ENCODE measurements around the gene IGFBP4. TPM values are rescaled to one million over a fixed set of nuclear protein-coding genes. Genes with fewer than 3 reads are reported as not detected.

The IGFBP4 gene
- polyA plus RNA-seq, 1 of the 3 experiments (the other 2 are of a cell fraction): 128 TPM

- no peaks in the 10 kb centered on the region for H3K36me3 ChIP-seq (replicated peaks in 1 of 2; ENCODE audit: control insufficient read depth in 1 of 2, insufficient read depth in 2 of 2, low read length in 1 of 2)
- peak overlapping the region; percentile 52; the same call in 1 of the 2 replicates for H2AFZ ChIP-seq (ENCODE audit: low read depth)
- H3K9ac ChIP-seq: peak overlapping the region; percentile 63
- H4K20me1 ChIP-seq (ENCODE audit: insufficient read depth): no peaks in the 10 kb centered on the region
- 77% methylated on average over 6 of the region's 6 CpGs for WGBS (ENCODE audit: low lambda C conversion rate)
- H3K9me3 ChIP-seq: no peaks in the 10 kb centered on the region
- peaks cover 12 to 15% of the 10 kb centered on the region in 2 experiments; a peak in 3 of 4 replicates for H3K4me1 ChIP-seq (ENCODE audit: control insufficient read depth in 1 of 2, insufficient read depth in 2 of 2, low read depth in 1 of 2, low read length in 1 of 2)
- no peak overlapping the region for H3K4me3 ChIP-seq (ENCODE audit: low read depth in 2 of 2, low read length in 1 of 2)
- peak overlapping the region; percentile 58; the same call in 1 of the 2 replicates for H3K4me2 ChIP-seq
- TF ChIP-seq TCF12 (IDR thresholded peaks at IDR 0.05) (peak; percentile 45; the same call in 1 of the 2 replicates), JUND (IDR thresholded peaks at IDR 0.05) (no peak)
- H3K79me2 ChIP-seq (ENCODE audit: insufficient read depth): no peaks in the 10 kb centered on the region
- peak overlapping the region; percentile 35 to 87 for H3K27ac ChIP-seq (ENCODE audit: low read depth in 2 of 2, low read length in 1 of 2)
- H3K9me2 ChIP-seq: no peaks in the 10 kb centered on the region
- H3F3A ChIP-seq (replicated peaks; ENCODE audit: insufficient read depth): peaks cover 3% of the 10 kb centered on the region
- no peaks in the 10 kb centered on the region for H3K27me3 ChIP-seq (ENCODE audit: insufficient read depth)
- POLR2A ChIA-PET: no interaction called here
- CTCF ChIA-PET: interaction anchor here (0.6 to 9.6 kb wide), 8 partner anchors 9 to 170 kb away, joined by 3 to 253 read pairs (median 6); partner anchors contain the start of gene IGFBP4
- DNase-seq: no peak
These were observed 28.8 kb downstream of the IGFBP4 start for GRCh38 chr17:40471846-40472732.

GRCh38 chr17:40472733-40473452, 29.6 kb downstream of the IGFBP4 start:
- ChIA-PET POLR2A (no interaction called here), CTCF (interaction anchor here (0.6 to 9.6 kb wide), 6 partner anchors 12 to 171 kb away, joined by 3 to 253 read pairs (median 11); partner anchors contain the start of gene IGFBP4)
- Histone ChIP-seq H3K36me3 (replicated peaks in 1 of 2; ENCODE audit: control insufficient read depth in 1 of 2, insufficient read depth in 2 of 2, low read length in 1 of 2) (no peaks in the 10 kb centered on the region), H3K9me2 (no peaks in the 10 kb centered on the region), H3K4me2 (no peak overlapping the region), H3K4me3 (ENCODE audit: low read depth in 2 of 2, low read length in 1 of 2) (no peak overlapping the region), H3K9me3 (no peaks in the 10 kb centered on the region), H4K20me1 (ENCODE audit: insufficient read depth) (no peaks in the 10 kb centered on the region), H3K4me1 (ENCODE audit: control insufficient read depth in 1 of 2, insufficient read depth in 2 of 2, low read depth in 1 of 2, low read length in 1 of 2) (peaks cover 12 to 15% of the 10 kb centered on the region in 2 experiments; a peak in 3 of 4 replicates), H3K27ac (ENCODE audit: low read depth in 2 of 2, low read length in 1 of 2) (peak overlapping the region in 1 of 2 experiments; percentile 87; a peak in 2 of 4 replicates), H3K9ac (no peak overlapping the region), H3F3A (replicated peaks; ENCODE audit: insufficient read depth) (peaks cover 3% of the 10 kb centered on the region), H3K79me2 (ENCODE audit: insufficient read depth) (no peaks in the 10 kb centered on the region), H2AFZ (ENCODE audit: low read depth) (no peak overlapping the region), H3K27me3 (ENCODE audit: insufficient read depth) (no peaks in the 10 kb centered on the region)
- TF ChIP-seq SIN3A (IDR thresholded peaks at IDR 0.05; ENCODE audit: borderline replicate concordance, low read depth, low read length): no peak
- TF ChIP-seq GABPA (IDR thresholded peaks at IDR 0.05; ENCODE audit: low read depth): no peak
- no peak for TF ChIP-seq NFIC (IDR thresholded peaks at IDR 0.05; ENCODE audit: borderline replicate concordance)
- no peak for TF ChIP-seq MXI1 (IDR thresholded peaks at IDR 0.05; ENCODE audit: low read depth, low read length)
- no peak for TF ChIP-seq USF1 (IDR thresholded peaks at IDR 0.05; ENCODE audit: borderline replicate concordance, low read depth)
- TF ChIP-seq ELF1 (IDR thresholded peaks at IDR 0.05): no peak
- TF ChIP-seq JUND (IDR thresholded peaks at IDR 0.05): no peak
- TF ChIP-seq FOXJ3 (CRISPR knock-in tag; IDR thresholded peaks at IDR 0.05): no peak
- TF ChIP-seq ZBTB33 (IDR thresholded peaks at IDR 0.05; ENCODE audit: borderline replicate concordance, low read depth): no peak
- no peak for TF ChIP-seq TEAD4 (IDR thresholded peaks at IDR 0.05; ENCODE audit: borderline replicate concordance, insufficient read depth)
- no peak for TF ChIP-seq USF2 (IDR thresholded peaks at IDR 0.05; ENCODE audit: borderline replicate concordance, low read depth, low read length)
- no peak for TF ChIP-seq RXRA (IDR thresholded peaks at IDR 0.05; ENCODE audit: borderline replicate concordance, low read depth)
- TF ChIP-seq MEF2A (IDR thresholded peaks at IDR 0.05; ENCODE audit: borderline replicate concordance, low read depth): no peak
- no peak for TF ChIP-seq RAD21 (IDR thresholded peaks at IDR 0.05; ENCODE audit: low read length)
- DNase-seq: no peak
- 91% methylated on average over 3 of the region's 3 CpGs for WGBS (ENCODE audit: low lambda C conversion rate)
